Retina (tissue), 1 donor: ENCODE data around the gene ST6GALNAC4.

Source experiments
- DNase-seq: peaks from one replicate; pipeline ENCODE4 v3.0.0-alpha.2; 2016

Gene ST6GALNAC4, protein sequence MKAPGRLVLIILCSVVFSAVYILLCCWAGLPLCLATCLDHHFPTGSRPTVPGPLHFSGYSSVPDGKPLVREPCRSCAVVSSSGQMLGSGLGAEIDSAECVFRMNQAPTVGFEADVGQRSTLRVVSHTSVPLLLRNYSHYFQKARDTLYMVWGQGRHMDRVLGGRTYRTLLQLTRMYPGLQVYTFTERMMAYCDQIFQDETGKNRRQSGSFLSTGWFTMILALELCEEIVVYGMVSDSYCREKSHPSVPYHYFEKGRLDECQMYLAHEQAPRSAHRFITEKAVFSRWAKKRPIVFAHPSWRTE

DNA sequence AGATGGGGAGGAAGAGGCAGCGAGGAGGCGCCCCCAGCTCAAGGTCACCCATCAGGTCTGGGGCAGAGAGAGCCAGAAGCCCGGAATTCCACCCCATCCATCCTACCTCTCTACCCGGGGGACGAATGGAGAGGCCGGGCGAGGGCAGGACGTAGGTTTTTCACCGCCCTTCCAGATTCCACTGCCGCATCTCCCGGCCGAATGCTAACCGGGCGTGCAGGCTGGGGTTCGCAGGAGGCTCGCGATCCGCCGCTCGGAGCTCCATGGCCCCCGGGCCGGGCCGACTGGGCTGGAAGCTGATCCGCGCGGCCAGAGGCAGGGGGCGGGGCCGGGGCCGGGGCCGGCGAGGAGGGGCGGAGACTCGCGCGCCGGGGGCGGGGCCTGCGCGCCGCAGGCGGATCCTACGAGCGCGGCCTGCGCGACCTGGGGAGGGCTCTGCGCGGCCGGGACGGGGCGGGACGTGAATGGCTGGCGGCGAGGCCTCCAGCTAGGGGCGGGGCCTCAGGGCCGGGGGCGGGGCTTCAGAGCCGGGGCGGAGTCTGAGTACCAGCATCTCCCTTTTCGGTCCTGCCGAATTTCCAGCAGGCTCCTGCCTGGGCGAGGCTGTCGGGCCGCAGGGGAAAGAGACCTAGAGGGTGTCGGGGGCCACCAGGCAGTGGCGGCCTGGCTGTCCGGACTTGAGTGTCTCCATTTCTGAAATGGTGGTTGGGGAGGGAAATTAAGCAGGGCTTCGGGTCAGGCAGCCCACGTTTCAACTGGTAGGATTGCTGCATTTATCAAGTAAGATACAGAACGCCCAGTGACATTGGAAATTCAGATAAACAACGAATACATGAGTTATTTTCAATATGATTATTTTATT, at the start of gene ST6GALNAC4:
TSS of gene ST6GALNAC4 (minus strand) at position 322 of the 862 bp plus-strand sequence. CDS start 622 bp downstream, outside the sequence.
- DNase-seq, result peak; percentile 79

DNA sequence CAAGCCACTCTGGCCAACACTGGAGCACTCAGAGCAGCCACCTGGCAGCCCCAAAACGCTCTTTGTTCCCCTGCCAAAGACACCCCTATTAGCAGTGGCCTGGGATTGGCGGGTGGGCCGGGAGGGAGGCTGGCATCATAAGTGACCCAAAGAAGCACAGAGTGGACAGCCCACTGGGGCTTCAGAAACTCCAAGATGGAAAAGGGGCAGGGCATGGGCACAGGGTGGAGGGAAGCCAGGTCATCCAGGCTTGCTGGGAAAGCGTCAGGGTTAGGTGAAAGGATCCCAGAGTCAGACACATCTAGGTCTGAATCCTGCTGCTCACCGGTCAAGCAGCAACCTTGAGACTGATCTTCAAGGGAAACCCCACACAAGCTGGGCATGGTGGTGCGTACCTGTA, 49.1 kb upstream of the ST6GALNAC4 start:
- no peak for DNase-seq

DNA sequence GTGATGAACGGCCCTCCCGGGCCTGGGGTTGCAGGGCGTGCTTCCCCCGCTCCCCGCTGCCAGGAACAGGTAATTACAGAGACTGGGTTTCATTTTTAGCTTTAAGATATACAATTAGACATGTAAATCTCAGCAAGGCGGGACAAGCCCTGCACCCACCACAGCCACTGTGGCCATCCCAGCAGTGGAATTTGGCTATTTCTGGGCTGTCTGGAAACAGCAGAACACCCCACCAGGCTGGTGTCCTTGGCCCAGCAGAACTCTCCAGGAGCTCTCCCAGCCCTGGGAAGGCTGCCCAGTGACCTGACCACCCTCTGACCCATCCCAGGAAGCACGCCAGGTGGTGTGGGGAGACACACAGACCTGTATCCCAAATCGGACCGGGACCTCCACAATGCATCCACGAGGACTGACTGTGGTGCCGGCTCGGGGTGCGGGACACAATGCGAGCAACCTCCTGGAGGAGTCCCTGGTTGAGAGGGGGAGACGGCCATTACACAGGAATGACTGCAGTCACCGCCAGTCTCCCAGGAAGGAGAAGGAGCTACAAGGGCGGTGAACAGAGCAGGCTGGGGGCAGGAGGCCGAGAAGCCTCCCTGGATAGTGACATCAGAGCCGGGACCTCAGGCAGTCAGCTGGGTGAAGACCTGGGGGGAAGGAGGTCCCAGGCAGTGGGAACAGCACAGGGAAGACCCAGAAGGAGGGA, 46.7 kb upstream of the ST6GALNAC4 start:
- no peak for DNase-seq

DNA sequence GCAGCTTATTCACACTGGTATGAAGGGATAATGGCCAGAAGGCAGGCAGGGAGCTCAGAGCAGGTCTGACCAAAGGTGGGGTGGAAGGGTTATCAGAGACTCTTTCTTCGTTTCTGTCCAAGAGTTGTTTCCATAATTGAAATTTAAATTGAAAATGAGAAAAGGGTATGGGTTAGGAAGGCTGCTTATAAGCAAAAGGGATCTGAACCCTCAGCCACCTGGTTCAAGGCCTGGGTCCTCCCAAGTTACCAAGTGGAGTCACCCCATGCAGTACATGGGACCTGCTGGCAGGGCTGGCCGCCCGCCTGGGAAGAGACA, 46.2 kb upstream of the ST6GALNAC4 start:
- DNase-seq, result no peak

DNA sequence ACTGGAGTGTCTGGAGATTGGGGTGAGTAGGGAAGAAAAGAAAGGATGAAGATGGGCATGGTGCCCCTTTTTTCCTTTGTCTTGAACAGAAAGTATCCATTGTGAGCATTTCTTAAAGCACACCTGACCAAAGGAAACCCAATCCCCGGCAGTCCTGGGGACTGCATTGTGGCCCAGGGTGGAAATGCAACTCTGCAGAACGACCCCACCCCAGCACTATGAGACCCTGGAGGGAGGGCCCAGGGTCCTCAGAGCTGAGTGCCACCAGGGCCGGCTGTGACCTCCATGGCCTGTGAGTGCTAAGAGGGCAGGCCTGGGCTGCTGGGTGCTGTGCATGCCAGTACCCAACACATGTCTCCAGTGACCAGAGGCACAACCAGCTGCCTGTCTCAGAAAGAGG, 45.4 kb upstream of the ST6GALNAC4 start:
- no peak for DNase-seq

DNA sequence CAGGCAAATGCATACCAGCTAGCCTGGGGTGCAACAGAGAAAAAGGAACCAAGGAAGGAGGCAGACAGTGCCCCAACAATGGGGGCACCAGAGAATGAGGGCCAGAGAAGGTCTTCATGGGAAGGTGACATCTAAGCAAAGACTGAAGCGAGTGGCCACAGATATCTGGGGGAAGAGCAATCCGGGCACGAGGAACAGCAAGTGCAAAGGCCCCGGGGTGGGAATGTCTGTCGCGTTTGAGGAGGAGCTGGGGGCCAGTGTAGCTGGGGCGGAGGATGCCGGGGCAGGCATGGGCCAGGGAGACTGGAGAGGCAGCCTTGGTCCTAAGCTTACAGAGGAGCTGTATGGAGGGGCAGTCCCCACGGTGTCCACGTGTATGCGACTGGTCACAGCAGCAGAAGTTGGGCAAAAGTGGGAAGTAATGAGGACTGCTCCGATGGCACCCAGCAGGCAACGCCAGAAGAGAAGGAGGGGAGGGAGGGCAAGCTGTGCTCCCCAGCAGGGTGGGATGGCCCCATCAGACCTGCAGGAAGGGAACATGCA, 44.8 kb upstream of the ST6GALNAC4 start:
- no peak for DNase-seq

DNA sequence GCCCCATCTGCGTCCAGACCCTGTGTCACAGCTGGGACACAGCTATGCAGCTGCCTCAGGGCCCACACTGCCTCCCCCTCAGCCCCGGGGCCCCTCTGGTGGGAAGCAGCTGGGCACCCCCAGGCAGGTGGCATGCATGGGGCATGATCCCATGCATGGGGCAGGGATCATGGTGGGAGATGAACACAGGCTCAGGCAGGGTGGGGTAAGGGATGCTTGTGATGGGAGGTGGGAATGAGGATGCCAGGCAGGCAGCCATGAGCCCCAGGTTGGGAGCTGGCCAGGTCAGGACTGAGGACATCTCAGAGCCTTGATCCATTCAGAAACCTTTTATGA, 44.3 kb upstream of the ST6GALNAC4 start:
- DNase-seq, result no peak

DNA sequence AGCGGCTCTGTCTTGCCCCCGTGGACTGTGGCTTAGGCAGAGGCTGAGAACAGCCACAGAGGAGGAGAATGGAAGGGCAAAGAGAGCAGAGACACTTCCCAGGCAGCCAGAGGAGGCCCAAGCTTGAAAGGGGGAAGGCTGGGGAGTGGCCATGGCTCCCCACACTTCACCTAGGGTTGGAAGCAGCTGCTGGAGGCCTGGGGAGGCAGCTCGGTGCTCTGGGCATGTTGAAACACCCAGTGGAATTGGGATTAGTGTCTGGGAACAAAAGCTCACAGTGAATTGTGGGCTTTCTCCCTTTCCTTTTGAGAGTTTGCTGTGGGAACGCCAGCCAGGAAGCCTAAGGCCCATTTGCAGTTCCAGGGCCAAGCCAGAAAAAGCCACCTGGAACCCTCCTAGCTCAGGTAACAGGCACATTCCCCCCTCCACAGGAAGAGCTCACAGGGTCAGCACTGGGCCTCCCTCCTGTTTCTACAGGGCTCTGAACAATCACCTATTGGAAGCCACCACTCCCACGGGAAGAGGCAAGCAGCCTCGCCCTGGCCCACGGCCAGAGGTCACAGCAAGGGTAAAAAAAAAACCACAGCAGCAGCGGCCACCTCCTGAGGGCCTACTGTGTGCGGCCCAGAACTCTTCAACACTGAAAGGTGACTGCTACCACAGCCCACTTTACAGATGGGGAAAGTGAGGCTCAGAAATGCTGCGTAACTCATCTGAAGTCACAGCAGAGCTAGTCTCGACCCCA, 43.7 kb upstream of the ST6GALNAC4 start:
- DNase-seq, result no peak

DNA sequence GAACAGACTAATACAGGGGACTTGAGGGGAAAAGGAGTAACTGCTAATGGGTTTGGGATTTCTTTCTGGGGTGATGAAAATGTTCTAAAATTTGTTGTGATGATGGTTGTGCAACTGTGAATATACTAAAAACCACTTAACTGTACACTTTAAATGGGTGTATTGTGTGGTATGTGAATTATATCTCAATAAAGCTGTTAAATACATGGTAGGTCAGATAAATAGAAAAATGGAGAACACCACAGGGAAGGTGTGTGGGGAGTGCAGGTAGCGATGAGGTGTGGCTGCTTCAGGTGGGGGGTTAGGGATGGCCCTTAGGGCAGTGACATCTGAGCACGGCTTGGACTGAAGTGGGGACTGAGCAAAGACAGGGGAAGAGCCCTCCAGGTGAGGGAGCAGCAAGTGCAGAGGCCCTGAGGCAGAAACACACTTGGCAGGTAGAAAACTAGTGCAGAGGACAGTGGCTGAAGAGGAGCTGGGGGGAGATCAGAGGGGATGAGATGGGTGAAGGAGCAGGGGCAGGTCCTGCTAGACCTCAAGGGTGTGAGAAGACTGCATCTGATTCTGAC, 43.1 kb upstream of the ST6GALNAC4 start:
- DNase-seq, result no peak

DNA sequence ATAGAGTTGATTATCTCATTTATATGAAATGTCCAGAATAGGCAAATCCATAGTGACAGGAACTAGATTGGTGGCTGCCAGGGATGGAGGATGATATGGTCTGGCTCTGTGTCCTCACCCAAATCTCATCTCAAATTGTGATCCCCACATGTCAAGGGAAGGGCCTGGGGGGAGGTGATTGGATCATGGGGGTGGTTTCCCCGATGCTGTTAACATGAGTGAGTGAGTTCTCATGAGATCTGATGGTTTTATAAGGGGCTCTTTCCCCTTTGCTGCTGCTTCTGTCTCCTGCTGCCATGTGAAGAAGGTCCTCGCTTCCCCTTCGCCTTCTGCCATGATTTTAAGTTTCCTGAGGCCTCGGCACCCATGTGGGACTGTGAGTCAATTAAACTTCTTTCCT, 42.6 kb upstream of the ST6GALNAC4 start:
- no peak for DNase-seq

DNA sequence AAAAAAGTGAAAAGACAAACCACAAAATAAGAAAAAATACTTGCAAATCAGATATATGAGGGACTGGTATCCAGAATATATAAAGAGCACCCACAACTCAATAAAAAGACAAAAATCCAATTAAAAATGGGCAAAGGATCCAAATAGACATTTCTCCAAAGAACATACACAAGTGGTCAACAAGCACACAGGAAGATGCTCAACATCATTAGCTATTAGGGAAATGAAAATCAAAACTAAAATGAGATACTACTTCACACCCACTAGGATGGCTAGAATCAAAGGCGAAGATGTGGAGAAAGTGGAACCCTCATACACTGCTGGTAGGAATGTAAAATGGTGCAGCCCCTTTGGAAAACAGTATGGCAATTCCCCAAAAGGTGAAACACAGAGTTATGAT, 41.9 kb upstream of the ST6GALNAC4 start:
- DNase-seq, result no peak

DNA sequence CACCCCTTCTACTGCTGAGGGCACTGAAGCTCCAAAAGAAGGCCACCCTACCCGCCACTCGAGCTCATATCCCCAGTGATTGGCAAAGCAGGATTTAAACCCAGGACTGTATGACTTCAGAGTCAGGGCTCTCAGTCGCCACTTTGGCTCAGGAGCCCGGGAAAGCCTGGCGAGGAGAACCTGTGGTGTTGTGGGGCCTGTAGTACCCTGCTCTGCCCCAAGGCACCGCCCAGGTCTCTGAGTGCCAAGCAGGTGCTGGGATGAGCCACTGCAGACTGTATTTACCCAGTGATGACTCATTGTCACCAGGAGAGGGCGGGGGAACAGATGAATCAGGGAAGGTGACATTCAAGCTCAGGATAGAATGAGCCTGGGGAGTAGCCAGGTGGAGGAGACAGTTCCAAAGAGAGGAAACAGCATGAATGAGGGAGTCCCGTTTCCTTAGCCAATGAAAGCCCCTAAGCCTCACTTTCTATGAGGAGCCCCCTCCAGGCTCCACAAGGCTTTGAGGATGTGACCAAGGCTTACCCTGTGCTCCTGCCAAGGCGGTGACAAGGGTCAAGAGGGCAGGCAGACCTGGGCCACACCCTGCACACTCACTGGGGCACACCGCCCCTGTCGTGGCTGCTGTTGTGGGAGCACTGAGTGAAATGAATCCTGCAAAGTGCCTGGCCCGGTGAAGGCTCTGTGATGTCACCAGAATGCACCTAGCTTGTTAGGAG, 38.6 kb upstream of the ST6GALNAC4 start:
- no peak for DNase-seq

DNA sequence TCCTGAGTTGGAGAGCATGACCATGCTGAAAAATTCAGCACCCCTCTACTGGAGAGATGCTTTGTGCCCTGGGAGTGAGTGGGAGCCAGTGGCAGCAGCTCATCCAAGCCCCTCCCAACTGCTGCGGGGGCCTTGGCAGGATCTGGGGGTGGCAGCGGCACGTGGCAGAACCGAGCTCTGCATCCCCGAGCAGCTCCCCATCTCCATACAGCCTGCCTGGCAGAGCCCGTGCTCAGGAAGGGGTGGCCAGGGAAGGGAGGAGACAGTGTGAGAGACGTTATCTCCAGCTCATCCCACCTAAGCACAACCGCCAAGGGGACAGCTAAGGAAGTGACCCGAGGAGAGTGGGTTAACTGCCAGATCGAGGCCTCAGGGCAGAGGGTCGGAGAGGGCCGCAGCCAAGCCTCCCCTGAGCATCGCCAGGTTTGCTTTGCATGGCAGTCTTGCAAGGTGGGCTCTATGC, 38.0 kb upstream of the ST6GALNAC4 start:
- DNase-seq, result no peak

DNA sequence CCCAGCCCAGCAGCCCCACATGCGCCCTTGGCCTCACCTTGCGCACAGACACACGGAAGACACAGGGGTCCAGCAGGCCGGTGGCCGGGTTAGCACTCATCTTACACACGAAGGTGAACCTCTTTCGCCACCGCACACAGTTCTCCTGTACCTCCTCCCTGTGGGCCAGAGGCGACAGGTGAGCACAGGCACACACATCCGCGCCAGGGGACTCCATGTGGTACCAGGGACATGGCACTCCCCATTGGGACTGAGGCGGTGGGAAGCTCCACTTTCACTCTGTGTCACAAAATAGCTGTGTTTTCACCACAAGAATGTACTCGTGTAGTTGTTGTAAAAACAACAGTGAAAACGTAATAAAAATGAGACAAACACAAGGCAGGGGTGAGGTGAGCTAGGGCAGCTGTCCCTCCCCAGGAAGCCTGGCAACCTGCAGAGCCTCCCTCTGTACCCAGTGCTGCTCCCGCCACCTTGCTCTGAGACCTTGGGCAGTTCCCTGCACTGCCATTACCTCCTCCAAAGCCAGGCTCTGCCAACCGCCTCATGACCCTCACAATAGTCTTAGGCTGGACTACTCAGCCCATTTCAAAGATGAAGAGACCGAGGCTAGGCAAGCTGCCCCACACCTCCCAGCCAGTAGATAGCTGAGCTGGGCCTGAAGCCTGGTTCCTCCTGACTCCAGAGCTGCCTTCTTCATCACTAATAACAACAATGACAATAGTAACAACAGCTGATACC, 37.1 kb upstream of the ST6GALNAC4 start:
- no peak for DNase-seq

DNA sequence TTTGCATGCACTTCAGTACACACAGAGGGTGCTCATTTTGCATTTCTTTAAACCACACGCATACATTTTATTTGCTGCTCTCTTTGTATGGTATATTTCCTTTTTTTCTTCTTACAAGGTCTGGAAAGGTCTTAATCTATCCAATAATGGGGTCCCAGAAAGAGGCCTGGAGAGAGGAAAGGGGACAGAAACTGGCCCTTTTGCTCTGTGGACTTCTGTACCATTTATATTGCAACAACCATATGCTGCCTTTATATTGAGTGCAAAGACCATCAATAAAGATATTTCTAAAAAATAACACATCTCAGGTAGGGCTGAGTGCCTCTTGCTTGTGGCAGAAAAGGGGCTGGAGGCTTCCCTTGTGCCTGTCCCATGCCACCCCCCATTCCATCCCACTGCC, 36.3 kb upstream of the ST6GALNAC4 start:
- no peak for DNase-seq

DNA sequence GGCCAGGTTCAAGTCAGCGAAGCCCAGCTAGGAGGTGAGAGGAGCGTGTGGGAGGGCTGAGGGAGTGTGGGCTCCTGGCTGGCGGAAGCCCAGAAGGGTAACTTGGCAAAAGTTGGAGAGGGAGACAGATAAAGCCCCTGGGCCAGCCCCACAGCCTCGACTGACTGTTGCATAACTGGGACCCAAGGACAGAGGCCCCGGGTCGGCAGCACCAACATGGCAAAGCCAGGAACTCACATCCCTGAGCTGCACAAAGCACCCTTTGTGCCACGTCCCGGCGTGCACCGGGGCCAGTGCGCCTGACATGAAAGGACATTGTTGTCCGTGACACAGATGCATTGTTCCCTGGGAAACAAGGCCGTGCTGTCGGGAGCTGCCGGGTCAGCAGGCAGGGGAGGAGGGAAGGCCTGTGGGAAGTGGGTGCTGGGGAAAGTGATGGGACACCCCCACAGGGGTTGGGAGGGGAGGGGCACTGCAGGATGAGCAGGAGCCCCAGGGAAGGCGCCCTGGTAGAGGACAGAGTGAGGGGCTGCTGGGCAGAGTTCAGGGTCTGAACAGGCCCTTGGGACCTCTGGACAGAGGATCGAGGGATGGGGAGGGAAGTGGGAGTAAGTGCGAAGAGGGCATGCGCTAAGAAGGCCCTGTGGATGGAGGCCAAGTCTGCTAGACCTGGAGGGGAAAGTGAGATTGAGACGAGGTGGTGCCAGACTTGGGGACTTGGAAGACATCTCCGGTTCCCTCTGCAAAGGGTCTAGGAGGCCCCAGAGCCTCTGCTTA, 33.9 kb upstream of the ST6GALNAC4 start:
- DNase-seq, result peak; percentile 87

DNA sequence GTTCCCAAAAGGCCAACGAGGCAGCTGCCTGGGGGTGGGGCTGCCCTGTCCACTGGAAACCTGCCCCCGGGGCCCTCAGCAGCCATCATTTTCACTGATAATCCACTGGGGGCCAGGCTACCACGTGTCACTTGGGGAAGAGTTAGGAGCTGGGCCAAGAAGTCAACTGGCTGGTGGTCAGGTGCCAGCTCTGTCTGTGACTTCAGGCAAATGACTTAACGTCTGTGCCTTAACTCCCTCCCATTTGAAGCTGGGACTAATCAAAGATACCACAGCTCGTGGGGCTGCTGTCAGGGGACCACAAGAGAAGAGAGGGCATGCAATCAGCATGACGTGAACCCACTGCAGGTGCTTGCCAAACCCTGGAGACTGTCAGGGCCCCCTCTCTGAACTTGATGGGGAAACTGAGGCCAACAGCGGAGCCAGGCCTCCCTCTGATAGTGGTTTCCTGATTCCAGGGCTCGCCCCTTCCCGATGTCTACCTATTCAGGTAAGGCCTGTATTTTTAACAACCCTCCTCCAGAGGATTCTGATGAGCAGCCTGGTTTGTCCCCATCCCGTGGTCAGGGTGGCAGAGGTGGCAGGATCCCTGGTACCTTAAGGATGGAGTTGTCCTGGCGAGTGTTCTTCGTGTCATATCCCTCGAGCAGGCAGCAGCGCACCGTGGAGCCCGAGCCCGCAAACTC, 33.1 kb upstream of the ST6GALNAC4 start:
- no peak for DNase-seq

DNA sequence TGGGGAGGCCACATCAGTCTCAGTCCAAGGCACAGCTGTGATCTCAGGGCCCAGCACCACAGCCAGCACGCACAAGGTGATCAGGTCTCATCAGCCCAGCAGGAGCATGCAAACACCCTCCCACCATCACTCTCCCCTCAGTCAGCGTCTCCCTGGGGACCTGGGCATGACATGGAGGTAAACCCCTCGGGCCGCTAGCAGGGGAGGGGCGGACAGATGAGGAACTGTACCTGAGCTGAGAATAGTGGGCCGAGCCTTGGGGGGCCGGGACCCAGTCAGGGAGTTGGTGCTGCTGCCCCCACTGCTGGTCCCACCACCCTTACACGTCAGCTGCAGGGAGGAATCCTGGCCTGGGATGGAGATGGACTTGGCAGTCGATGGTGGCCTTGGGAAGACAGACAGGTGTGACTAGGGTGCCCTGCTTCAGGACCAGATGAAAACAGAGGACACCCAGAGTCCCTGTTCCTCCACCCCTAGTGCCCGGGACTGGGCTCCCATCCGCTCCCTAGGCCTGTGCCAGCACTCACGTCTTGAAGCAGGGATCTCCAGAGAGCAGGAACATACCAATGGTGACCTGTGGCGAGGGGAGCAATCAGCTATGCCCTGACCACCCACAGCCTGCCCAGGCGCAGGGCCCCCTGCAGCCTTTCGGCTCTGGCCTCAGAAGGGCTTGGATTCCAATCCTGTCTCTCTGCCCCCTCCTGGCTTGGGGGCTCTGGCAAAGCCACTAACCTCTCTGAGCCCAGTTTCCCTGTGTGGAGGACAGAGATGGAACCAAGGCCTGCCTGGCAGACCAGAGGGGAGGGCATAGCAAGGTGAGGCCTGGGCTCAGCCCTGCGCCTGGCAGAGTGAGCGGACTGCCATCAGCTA, 31.2 kb upstream of the ST6GALNAC4 start:
- no peak for DNase-seq

DNA sequence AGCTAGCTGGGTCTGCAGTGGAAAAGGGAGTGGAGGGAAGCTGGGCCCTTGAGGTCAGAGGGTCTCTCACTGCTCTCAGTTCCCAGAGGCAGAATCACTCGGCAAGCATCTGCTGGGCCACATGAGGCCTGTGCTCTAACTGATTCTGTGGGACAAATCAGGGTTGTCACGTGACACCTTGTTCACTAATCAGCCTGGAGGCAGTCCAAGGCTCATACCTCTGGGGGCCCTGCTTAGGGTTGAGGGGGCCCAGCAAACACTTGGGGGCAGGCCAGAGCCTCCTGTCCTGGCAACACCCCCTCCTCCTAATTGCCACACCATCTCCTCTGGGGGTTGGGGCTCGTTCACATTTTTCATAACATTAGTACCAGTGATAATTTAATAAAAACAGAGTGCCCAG, 29.9 kb upstream of the ST6GALNAC4 start:
- DNase-seq, result no peak
